HEK293 (cell line): ENCODE measurements around the gene C5orf34.
A peak's percentile ranks its signal among the peaks of the same experiment; 100 is the strongest.

ENCODE experiments used
- GLI4 ChIP-seq: fragments of 450-650 bp; formaldehyde crosslinking; IDR thresholded peaks from 2 replicates; pipeline ENCODE4 v1.5.1; 2016; ENCODE audit warnings: missing biosample characterization, missing genetic modification characterization
- KLF8 ChIP-seq: fragments of 450-650 bp; formaldehyde crosslinking; IDR thresholded peaks from 2 replicates; pipeline ENCODE4 v1.5.1; 2016; ENCODE audit warnings: missing biosample characterization, missing genetic modification characterization
- KLF9 ChIP-seq: fragments of 450-650 bp; formaldehyde crosslinking; IDR thresholded peaks from 2 replicates; pipeline ENCODE4 v1.5.1; 2016; ENCODE audit warnings: missing biosample characterization, missing genetic modification characterization, low read depth
- OVOL3 ChIP-seq: fragments of 450-650 bp; formaldehyde crosslinking; IDR thresholded peaks from 2 replicates; pipeline ENCODE4 v1.5.1; 2016; ENCODE audit warnings: missing biosample characterization, missing genetic modification characterization
- RBAK ChIP-seq: fragments of 450-650 bp; formaldehyde crosslinking; IDR thresholded peaks from 2 replicates; pipeline ENCODE4 v1.5.1; 2016; ENCODE audit warnings: missing biosample characterization, missing genetic modification characterization
- ZFP3 ChIP-seq: fragments of 450-650 bp; formaldehyde crosslinking; IDR thresholded peaks from 2 replicates; pipeline ENCODE4 v1.5.1; 2016; ENCODE audit warnings: low read depth, missing biosample characterization, missing genetic modification characterization
- ZNF121 ChIP-seq: fragments of 450-650 bp; formaldehyde crosslinking; IDR thresholded peaks from 2 replicates; pipeline ENCODE4 v1.5.1; 2016; ENCODE audit warnings: missing biosample characterization, missing genetic modification characterization
- ZNF175 ChIP-seq: fragments of 450-650 bp; formaldehyde crosslinking; IDR thresholded peaks from 2 replicates; pipeline ENCODE4 v1.5.1; 2016; ENCODE audit warnings: missing biosample characterization, missing genetic modification characterization
- ZNF354C ChIP-seq: fragments of 450-650 bp; formaldehyde crosslinking; IDR thresholded peaks from 2 replicates; pipeline ENCODE4 v1.5.1; 2016; ENCODE audit warnings: missing biosample characterization, missing genetic modification characterization, low read depth, borderline replicate concordance
- ZNF37A ChIP-seq: fragments of 450-650 bp; IDR thresholded peaks from 2 replicates; pipeline ENCODE4 v1.5.1; 2018; ENCODE audit warnings: missing biosample characterization, missing genetic modification characterization
- ZNF501 ChIP-seq: fragments of 450-650 bp; formaldehyde crosslinking; IDR thresholded peaks from 2 replicates; pipeline ENCODE4 v1.5.1; 2016; ENCODE audit warnings: missing biosample characterization, missing genetic modification characterization
- ZNF521 ChIP-seq: fragments of 450-650 bp; formaldehyde crosslinking; IDR thresholded peaks from 2 replicates; pipeline ENCODE4 v1.5.1; 2017; ENCODE audit warnings: missing biosample characterization, mild to moderate bottlenecking, missing genetic modification characterization
- ZNF600 ChIP-seq: fragments of 450-650 bp; formaldehyde crosslinking; IDR thresholded peaks from 2 replicates; pipeline ENCODE4 v1.5.1; 2016; ENCODE audit warnings: missing biosample characterization, missing genetic modification characterization
- ZNF629 ChIP-seq: fragments of 450-650 bp; formaldehyde crosslinking; IDR thresholded peaks from 2 replicates; pipeline ENCODE4 v1.5.1; 2017; ENCODE audit warnings: missing biosample characterization, missing genetic modification characterization
- ZNF747 ChIP-seq: fragments of 450-650 bp; formaldehyde crosslinking; IDR thresholded peaks from 2 replicates; pipeline ENCODE4 v1.5.1; 2016; ENCODE audit warnings: missing biosample characterization, missing genetic modification characterization
- TF ChIP-seq, protein P1 (sequence below): fragments of 450-650 bp; formaldehyde crosslinking; IDR thresholded peaks from 2 replicates; pipeline ENCODE4 v1.5.1; 2016; ENCODE audit warnings: missing biosample characterization, missing genetic modification characterization, borderline replicate concordance
- TF ChIP-seq, protein P2 (sequence below): fragments of 450-650 bp; formaldehyde crosslinking; IDR thresholded peaks from 2 replicates; pipeline ENCODE4 v1.5.1; 2017; ENCODE audit warnings: missing biosample characterization, missing genetic modification characterization
- TF ChIP-seq, protein P3 (sequence below): fragments of 450-650 bp; formaldehyde crosslinking; IDR thresholded peaks from 2 replicates; pipeline ENCODE4 v1.5.1; 2016; ENCODE audit warnings: missing biosample characterization, missing genetic modification characterization
- TF ChIP-seq, protein P4 (sequence below): fragments of 450-650 bp; formaldehyde crosslinking; IDR thresholded peaks from 2 replicates; pipeline ENCODE4 v1.5.1; 2016; ENCODE audit warnings: missing biosample characterization, missing genetic modification characterization
- TF ChIP-seq, protein P5 (sequence below): fragments of 450-650 bp; formaldehyde crosslinking; IDR thresholded peaks from 2 replicates; pipeline ENCODE4 v1.5.1; 2017; ENCODE audit warnings: missing biosample characterization, mild to moderate bottlenecking, missing genetic modification characterization, moderate library complexity
- TF ChIP-seq, protein P6 (sequence below): fragments of 450-650 bp; formaldehyde crosslinking; IDR thresholded peaks from 2 replicates; pipeline ENCODE4 v1.5.1; 2017; ENCODE audit warnings: missing biosample characterization, missing genetic modification characterization
- TF ChIP-seq, protein P7 (sequence below): fragments of 450-650 bp; formaldehyde crosslinking; IDR thresholded peaks from 2 replicates; pipeline ENCODE4 v1.5.1; 2016; ENCODE audit warnings: missing biosample characterization, missing genetic modification characterization

C5orf34 gene

DNA sequence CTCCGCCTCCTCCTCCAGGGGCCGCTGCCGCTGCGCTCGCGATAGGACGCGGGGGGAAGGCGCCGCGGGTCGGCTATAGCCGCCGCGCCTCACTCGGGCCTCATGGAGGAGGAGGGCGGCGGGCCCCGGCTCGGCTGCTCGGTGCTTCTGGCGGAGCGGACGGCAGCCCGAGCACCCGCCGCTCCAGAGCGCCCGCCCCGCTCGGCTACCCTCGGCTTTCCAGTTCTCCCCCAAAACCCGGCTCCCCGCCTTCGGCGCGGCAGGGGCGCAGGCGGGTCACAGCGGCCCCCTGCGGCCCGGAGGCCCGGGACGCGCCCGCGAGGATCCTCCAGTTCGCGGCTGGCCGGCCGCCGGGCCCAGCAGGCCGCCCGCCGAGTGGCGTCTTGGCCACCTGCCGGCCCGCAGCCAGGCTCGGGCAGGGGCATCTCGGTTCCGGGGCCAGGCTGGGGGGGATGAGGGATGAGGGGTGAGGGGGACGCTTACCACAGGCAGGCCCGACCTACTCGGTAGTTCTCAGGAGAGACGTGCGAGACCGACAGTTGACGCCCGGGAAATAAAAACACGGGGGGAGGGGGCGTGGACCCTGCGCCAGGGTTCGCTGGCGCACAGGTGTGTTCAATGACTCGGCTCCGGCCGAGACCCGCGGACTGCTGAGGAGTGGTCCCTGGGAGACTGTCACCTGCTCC, 42.1 kb upstream of the C5orf34 start, which contains the start of gene PAIP1 (continued):
- TF ChIP-seq ZNF501 (tag by site-specific recombination) (peak; percentile 39; the same call in 1 of the 2 replicates), OVOL3 (tag by site-specific recombination) (no peak), ZNF121 (no peak), ZNF747 (tag by site-specific recombination) (no peak), KLF9 (peak; percentile 74), RBAK (tag by site-specific recombination) (no peak), ZNF629 (tag by site-specific recombination) (no peak), ZNF37A (tag by site-specific recombination) (no peak), GLI4 (tag by site-specific recombination) (no peak), ZNF521 (tag by site-specific recombination) (no peak), KLF8 (peak; percentile 40; the same call in 1 of the 2 replicates), ZNF600 (tag by site-specific recombination) (no peak), ZFP3 (tag by site-specific recombination) (no peak), ZNF175 (no peak), ZNF354C (tag by site-specific recombination) (no peak)
- TF ChIP-seq, protein P1, sequence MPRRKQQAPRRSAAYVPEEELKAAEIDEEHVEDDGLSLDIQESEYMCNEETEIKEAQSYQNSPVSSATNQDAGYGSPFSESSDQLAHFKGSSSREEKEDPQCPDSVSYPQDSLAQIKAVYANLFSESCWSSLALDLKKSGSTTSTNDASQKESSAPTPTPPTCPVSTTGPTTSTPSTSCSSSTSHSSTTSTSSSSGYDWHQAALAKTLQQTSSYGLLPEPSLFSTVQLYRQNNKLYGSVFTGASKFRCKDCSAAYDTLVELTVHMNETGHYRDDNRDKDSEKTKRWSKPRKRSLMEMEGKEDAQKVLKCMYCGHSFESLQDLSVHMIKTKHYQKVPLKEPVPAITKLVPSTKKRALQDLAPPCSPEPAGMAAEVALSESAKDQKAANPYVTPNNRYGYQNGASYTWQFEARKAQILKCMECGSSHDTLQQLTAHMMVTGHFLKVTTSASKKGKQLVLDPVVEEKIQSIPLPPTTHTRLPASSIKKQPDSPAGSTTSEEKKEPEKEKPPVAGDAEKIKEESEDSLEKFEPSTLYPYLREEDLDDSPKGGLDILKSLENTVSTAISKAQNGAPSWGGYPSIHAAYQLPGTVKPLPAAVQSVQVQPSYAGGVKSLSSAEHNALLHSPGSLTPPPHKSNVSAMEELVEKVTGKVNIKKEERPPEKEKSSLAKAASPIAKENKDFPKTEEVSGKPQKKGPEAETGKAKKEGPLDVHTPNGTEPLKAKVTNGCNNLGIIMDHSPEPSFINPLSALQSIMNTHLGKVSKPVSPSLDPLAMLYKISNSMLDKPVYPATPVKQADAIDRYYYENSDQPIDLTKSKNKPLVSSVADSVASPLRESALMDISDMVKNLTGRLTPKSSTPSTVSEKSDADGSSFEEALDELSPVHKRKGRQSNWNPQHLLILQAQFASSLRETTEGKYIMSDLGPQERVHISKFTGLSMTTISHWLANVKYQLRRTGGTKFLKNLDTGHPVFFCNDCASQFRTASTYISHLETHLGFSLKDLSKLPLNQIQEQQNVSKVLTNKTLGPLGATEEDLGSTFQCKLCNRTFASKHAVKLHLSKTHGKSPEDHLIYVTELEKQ (tag by site-specific recombination), result no peak
- TF ChIP-seq, protein P2, sequence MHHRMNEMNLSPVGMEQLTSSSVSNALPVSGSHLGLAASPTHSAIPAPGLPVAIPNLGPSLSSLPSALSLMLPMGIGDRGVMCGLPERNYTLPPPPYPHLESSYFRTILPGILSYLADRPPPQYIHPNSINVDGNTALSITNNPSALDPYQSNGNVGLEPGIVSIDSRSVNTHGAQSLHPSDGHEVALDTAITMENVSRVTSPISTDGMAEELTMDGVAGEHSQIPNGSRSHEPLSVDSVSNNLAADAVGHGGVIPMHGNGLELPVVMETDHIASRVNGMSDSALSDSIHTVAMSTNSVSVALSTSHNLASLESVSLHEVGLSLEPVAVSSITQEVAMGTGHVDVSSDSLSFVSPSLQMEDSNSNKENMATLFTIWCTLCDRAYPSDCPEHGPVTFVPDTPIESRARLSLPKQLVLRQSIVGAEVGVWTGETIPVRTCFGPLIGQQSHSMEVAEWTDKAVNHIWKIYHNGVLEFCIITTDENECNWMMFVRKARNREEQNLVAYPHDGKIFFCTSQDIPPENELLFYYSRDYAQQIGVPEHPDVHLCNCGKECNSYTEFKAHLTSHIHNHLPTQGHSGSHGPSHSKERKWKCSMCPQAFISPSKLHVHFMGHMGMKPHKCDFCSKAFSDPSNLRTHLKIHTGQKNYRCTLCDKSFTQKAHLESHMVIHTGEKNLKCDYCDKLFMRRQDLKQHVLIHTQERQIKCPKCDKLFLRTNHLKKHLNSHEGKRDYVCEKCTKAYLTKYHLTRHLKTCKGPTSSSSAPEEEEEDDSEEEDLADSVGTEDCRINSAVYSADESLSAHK (tag by site-specific recombination), result peak; percentile 40; the same call in 1 of the 2 replicates
- TF ChIP-seq, protein P3, sequence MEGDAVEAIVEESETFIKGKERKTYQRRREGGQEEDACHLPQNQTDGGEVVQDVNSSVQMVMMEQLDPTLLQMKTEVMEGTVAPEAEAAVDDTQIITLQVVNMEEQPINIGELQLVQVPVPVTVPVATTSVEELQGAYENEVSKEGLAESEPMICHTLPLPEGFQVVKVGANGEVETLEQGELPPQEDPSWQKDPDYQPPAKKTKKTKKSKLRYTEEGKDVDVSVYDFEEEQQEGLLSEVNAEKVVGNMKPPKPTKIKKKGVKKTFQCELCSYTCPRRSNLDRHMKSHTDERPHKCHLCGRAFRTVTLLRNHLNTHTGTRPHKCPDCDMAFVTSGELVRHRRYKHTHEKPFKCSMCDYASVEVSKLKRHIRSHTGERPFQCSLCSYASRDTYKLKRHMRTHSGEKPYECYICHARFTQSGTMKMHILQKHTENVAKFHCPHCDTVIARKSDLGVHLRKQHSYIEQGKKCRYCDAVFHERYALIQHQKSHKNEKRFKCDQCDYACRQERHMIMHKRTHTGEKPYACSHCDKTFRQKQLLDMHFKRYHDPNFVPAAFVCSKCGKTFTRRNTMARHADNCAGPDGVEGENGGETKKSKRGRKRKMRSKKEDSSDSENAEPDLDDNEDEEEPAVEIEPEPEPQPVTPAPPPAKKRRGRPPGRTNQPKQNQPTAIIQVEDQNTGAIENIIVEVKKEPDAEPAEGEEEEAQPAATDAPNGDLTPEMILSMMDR (tag by site-specific recombination), result peak; percentile 39; the same call in 1 of the 2 replicates
- TF ChIP-seq, protein P4, sequence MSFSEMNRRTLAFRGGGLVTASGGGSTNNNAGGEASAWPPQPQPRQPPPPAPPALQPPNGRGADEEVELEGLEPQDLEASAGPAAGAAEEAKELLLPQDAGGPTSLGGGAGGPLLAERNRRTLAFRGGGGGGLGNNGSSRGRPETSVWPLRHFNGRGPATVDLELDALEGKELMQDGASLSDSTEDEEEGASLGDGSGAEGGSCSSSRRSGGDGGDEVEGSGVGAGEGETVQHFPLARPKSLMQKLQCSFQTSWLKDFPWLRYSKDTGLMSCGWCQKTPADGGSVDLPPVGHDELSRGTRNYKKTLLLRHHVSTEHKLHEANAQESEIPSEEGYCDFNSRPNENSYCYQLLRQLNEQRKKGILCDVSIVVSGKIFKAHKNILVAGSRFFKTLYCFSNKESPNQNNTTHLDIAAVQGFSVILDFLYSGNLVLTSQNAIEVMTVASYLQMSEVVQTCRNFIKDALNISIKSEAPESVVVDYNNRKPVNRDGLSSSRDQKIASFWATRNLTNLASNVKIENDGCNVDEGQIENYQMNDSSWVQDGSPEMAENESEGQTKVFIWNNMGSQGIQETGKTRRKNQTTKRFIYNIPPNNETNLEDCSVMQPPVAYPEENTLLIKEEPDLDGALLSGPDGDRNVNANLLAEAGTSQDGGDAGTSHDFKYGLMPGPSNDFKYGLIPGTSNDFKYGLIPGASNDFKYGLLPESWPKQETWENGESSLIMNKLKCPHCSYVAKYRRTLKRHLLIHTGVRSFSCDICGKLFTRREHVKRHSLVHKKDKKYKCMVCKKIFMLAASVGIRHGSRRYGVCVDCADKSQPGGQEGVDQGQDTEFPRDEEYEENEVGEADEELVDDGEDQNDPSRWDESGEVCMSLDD (tag by site-specific recombination), result no peak
- TF ChIP-seq, protein P5, sequence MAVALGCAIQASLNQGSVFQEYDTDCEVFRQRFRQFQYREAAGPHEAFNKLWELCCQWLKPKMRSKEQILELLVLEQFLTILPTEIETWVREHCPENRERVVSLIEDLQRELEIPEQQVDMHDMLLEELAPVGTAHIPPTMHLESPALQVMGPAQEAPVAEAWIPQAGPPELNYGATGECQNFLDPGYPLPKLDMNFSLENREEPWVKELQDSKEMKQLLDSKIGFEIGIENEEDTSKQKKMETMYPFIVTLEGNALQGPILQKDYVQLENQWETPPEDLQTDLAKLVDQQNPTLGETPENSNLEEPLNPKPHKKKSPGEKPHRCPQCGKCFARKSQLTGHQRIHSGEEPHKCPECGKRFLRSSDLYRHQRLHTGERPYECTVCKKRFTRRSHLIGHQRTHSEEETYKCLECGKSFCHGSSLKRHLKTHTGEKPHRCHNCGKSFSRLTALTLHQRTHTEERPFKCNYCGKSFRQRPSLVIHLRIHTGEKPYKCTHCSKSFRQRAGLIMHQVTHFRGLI, result no peak
- TF ChIP-seq, protein P6, sequence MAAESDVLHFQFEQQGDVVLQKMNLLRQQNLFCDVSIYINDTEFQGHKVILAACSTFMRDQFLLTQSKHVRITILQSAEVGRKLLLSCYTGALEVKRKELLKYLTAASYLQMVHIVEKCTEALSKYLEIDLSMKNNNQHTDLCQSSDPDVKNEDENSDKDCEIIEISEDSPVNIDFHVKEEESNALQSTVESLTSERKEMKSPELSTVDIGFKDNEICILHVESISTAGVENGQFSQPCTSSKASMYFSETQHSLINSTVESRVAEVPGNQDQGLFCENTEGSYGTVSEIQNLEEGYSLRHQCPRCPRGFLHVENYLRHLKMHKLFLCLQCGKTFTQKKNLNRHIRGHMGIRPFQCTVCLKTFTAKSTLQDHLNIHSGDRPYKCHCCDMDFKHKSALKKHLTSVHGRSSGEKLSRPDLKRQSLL (tag by site-specific recombination), result no peak
- TF ChIP-seq, protein P7, sequence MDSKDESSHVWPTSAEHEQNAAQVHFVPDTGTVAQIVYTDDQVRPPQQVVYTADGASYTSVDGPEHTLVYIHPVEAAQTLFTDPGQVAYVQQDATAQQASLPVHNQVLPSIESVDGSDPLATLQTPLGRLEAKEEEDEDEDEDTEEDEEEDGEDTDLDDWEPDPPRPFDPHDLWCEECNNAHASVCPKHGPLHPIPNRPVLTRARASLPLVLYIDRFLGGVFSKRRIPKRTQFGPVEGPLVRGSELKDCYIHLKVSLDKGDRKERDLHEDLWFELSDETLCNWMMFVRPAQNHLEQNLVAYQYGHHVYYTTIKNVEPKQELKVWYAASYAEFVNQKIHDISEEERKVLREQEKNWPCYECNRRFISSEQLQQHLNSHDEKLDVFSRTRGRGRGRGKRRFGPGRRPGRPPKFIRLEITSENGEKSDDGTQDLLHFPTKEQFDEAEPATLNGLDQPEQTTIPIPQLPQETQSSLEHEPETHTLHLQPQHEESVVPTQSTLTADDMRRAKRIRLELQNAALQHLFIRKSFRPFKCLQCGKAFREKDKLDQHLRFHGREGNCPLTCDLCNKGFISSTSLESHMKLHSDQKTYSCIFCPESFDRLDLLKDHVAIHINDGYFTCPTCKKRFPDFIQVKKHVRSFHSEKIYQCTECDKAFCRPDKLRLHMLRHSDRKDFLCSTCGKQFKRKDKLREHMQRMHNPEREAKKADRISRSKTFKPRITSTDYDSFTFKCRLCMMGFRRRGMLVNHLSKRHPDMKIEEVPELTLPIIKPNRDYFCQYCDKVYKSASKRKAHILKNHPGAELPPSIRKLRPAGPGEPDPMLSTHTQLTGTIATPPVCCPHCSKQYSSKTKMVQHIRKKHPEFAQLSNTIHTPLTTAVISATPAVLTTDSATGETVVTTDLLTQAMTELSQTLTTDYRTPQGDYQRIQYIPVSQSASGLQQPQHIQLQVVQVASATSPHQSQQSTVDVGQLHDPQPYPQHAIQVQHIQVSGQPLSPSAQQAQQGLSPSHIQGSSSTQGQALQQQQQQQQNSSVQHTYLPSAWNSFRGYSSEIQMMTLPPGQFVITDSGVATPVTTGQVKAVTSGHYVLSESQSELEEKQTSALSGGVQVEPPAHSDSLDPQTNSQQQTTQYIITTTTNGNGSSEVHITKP, result no peak
